Dedifferentiated amniotic fluid mesenchymal stem cell (primary cell): Measurements from ENCODE around the gene XXYLT1.
"Not testable (repeated sequence)": the region's sequence is repeated elsewhere in the genome, so short reads cannot be mapped to it uniquely, and the experiment has no call there.

ENCODE experiments used
- DNase-seq: peaks from one replicate; pipeline ENCODE4 v3.0.0-alpha.2; 2016; ENCODE audit errors: extremely low spot score

XXYLT1 gene, protein sequence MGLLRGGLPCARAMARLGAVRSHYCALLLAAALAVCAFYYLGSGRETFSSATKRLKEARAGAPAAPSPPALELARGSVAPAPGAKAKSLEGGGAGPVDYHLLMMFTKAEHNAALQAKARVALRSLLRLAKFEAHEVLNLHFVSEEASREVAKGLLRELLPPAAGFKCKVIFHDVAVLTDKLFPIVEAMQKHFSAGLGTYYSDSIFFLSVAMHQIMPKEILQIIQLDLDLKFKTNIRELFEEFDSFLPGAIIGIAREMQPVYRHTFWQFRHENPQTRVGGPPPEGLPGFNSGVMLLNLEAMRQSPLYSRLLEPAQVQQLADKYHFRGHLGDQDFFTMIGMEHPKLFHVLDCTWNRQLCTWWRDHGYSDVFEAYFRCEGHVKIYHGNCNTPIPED

DNA sequence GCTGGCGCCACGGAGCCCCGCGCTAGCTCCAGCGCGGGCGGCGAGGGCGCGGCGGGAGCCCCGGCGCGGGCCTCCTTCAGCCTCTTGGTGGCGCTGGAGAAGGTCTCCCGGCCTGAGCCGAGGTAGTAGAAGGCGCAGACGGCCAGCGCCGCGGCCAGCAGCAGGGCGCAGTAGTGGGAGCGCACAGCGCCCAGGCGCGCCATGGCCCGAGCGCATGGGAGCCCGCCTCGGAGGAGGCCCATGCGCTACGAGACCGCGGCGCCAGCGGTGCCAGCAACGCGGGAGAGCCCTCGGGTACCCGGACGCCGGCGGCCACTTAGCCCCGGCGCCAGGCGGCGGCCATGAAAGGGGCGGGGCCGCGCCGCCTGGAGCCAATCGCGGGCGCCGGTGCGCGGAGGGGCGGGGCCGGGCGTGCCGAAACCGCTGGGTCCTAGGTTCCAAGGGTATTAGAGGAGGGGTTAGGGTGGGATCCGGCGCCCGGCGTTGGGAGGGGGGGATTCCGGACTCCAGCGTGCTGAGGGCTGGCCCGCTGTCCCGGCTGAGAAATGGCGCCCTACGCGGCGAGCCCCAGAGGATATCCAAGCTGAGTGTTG, at the start of gene XXYLT1:
Gene XXYLT1 (minus strand): TSS at position 343 of the 593 bp plus-strand sequence. CDS start 101 bp downstream, at position 242.
- peak; percentile 70 for DNase-seq

DNA sequence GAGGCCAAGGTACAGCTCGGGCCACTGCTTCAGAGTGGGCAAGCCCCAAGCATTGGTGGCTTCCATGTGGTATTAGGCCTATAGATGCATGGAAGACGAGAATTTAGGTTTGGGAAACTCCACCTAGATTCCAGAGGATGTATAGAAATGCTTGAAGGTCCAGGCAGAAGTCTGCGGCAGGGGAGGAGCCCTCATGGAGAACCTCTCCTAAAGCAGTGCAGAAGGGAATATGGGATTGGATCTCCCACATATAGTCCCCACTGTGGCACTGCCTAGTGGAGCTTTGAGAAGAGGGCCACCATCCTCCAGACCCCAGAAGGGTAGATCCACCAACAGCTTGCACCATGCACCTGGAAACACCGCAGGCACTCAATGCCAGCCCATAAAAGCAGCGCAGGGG, 48.1 kb upstream of the XXYLT1 start:
- no peak for DNase-seq

DNA sequence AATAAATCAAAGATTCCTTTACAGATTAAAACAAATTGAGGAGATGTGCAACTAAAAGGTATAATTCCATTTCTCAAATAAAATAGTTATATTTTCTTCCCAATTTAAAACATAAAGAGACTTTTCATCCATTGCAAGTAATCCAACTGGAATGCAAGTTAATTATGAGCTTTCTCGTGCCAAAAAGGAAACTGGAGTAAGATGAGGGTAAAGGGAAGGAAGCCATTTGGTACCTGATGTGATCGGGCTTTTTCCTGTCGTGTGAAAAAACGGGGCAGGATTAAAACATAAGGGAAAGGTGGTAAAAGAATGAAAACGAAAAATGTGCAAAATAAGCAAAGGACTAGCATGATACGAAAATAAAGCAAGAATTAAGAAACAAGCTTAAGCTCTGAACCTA, 41.8 kb upstream of the XXYLT1 start:
- no peak for DNase-seq

DNA sequence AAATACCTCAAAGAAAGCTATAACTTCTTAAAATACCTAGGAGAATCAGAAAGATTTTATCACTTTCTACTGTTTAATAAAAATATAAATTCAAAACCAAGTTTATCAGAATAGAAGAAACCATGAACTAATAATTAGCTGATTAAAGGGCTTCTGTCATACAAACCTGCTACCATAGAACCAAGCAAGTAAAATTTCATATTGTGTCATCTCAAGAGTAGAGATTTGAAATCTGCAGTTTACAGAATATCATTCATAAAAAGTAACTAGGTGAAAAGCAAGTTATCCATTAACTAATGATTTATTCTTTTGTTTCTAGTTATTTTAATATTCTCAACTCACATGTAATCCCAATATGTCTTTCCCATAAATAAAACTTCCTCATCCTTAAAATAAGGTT, 36.8 kb upstream of the XXYLT1 start:
- no peak for DNase-seq

DNA sequence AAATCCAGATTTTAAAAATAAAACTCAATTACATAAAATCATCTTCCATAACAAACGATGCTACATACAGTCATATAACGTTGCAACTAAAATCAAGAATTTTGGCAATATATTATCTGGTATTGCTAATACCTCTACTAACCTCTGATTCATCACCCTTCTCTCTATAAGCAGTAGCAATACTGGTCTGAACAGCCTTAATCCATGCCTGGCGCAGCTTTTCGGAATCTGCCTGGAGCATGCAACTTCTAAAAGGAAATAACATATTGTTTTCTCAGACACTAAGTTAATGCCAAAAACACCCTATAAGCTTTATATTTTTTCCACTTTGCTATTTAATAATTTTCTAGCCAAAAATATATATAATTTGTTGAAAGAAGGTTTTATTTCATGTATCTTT, 35.4 kb upstream of the XXYLT1 start:
- DNase-seq = no peak

DNA sequence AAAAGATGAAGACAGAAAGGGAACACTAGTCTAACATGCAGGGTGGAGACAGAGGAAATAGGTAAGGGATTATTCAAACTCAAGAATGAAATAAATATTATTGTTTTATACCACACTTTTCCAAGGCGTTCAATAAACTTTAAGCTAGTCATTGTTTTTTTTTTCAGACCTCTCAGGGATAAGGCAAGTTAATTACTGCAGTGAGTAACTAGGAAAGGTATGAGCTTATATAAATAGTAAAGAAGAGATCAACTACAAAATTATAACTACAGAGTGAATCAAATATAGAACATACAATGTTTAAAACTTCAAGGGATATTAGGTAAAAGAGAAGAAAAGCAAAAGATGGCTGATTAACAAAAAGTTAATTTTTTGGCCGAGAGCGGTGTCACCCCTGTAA, 31.5 kb upstream of the XXYLT1 start:
- no peak for DNase-seq

DNA sequence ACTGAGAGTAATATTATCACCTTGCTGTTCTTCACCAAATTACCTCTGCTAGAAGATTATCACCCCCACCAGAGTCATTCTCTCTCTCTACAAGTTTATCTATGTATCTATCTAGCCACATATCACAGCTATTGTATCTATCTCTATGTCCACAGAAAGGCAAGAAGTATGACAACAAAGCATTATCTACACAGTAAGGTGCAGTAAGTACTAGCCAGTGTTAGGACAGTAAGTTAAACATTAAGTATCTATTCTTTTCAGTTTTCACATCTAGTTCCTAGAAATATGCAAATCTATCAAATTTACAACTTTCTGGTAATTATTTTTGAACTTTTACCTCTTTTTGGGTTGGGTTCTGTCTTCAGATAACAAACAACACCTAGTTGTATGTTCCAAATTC, 26.5 kb upstream of the XXYLT1 start:
- no peak for DNase-seq

DNA sequence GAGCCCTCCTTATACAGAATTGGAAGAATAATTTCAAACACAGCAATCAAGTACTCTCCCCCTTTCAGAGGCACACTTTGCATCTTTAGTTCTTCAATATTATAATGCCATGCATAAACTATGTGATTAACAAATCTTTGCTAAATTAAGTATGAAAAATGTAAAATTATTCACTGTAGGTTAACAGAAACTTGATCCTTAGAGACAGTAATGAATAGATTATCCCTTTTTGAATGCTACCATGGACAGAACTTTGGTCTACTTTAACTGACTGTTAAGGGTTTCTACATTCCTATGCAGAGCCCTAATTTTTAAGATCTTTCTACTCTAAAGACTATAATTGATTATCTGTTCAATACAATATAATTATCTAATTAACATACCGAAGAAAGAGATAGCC, 25.7 kb upstream of the XXYLT1 start:
- DNase-seq = no peak

DNA sequence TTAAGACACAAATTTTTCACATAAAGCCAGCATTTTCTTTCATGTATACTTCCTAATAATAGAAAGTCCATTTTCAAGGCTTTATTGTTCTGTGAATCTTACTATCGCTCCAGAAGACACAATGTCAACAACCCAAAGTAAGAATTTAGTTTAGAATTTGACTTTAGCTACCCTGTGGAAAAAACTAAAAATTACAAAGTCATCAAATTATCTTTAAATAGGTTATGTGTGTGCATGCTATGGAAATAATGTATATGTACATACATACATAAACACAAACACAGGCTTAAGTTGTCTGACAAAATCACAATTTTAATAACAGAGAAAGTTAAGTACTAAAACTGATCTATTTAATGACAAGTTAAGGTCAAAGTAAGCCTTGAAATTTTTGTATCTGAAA, 20.2 kb upstream of the XXYLT1 start:
- no peak for DNase-seq

DNA sequence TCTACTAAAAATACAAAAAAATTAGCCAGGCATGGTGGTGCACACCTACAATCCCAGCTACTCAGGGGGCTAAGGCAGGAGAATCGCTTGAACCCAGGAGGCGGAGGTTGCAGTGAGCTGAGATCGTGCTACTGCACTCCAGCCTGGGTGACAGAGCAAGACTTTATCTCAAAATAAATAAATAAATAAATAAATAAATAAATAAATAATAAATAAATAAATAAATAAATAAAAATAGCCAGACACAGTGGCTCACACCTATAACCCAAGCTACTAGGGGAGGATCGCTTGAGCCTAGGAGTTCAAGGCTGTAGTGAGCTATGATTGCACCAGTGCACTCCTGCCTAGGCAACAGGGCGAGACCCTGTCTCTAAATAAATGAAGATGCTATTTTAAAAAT, 19.7 kb upstream of the XXYLT1 start:
- DNase-seq = not testable (repeated sequence)

DNA sequence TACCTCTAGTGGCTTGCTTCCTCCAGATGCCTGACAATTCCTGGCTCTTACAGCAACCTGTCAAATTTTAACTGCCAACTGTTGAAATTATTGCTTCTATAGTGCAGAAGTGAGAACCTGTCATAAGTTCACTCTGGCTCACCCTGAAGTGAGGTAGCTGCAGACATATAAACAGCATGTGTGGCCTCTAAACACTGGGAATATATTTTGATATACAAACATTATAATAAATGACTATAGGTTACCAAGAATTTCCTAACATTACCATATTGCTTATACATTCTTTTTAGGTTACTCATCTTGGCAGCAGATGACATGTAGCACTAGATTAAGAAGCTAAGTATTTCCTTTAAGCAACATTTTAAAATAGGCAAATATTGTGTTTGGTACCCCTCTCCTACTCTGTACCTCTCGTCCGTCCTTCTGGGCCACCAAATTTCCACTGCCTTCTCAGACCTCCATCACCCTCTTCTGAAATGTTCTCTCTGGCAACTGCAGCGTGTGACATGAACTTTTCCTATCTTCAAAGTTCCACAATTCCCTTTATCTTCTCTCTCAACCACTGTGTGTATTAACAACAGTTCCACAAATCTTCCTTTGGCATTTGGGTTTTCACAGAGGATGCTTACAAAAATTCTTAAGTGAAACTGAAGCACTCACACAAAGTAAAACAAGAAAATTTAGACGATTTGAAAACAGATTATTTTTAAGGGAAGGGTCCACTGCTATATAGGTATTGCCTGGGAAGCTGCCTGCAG, 15.3 kb upstream of the XXYLT1 start:
- peak; percentile 31 for DNase-seq

DNA sequence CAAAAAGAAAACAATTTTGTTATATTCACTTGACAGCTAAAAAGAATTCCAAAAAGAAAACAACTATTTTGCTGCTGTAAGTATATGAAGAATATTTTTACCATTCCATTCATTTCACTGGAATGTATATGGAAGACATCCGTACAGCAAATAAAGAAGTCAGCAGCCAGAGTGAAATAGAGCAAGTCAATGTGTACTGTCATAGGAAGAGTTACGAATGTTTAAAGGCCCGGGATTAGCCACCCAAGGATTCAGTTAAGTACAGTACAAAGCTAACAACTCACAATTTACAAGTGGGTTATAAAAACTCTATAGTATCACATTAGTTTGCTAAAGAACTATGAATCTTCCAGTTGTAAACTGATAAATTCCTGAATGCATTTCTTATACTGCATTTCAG, 14.4 kb upstream of the XXYLT1 start:
- no peak for DNase-seq

DNA sequence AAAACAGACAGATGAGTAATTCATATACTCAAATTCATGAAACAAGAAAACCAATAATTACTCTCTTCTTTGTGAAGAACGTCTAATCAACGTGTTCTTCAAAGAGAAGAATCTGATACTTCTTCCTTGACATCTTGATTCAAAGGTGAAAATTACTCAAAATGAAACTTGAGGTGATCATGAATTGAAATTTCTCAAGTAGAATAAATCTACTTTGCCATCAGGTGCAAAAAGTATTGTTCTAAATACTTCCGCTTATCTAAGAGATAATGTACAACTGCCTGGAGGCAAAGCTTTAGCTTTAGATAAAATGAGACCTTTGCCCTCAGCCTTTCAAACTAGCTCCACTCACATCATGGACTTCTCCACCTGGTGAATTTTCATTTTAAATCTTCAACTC, 13.9 kb upstream of the XXYLT1 start:
- no peak for DNase-seq

DNA sequence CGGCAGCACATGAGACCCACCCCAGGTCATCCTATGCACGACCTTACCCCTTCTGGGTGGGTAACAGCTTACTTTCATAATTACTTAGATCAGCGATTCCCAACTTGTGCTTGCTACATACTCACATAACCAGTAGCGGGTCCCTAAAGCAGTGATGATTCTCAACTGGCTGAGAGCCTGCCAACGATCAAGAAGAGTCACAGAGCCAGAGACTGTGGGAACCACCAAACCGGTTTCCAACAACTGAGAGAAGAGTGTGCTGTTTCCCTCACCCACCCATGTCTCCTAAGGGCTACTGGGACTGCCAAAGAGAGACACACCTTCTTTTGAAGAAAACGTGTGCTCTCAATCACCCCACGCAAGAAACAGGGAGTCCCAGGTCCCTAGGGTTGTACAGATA, 12.0 kb upstream of the XXYLT1 start:
- no peak for DNase-seq

DNA sequence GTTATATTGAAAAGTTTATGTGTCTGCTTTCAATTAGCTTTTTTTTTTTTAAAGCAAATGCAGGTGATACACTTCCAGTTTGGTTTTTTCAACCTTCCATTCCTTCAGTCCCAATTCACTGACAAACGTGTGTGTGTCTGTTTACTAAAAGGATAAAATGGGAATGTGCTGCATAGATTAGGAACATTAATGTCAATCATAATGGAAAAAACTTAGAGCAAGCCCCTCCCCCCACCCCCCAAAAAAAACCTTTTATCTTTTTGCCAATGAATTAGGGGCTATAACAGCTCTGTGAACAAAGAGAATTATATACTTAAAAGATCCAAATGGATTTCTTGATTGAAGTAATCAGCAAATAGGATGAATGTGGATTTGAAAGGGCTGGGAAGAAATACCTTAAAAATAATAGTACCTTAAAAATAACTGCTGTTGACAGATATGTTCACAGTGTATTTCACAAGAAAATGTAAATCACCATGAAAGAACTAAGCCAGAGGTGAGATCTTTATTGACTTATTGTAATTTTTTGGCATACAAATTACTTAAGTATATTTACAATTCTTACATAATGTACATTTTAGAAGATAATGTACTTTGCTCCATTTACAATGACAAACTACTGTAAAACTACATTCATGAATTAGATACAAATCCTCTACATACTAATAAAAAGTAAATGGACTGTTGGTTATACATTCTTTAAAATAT, 3.5 kb upstream of the XXYLT1 start:
- no peak for DNase-seq

DNA sequence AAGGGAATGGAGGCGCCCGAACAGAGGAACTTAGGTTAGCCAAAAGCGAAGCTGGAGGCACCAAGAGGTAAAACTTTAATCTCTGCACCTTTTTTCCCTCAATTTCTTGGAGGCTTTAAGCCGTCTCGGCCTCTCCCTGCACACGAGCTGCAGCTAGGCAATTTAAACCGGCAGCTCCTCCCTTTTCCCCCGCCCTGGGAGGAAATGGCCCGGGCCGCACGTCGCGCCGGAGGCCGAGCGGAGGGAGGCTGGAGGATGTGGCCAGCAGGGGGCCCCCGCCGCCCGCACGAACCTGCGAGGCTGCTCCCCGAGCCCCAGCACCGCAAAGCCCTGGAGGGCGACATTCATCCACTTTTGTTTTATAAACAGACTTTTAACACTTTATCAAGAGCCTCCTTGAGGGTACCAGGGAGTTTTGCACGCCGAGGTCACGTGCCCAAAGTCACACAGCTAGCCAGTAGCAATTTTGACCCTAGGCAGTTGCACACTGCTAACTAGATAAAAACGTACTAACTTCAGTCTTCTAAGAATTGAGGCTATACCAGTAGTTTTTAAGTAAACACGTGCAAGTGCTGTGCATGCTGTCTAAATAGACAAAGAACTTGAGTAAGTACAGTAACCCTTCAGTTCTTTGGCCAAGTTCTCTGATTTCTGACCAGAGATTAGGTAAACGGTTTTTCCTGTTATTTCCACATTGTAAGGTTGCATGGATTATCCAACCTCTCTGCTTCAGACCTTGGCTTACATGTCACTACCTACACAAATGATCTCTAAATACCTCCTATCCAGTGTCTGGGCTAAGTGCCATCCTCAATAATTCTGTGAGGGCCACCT, 668 bp upstream of the XXYLT1 start:
- peak; percentile 84 for DNase-seq

DNA sequence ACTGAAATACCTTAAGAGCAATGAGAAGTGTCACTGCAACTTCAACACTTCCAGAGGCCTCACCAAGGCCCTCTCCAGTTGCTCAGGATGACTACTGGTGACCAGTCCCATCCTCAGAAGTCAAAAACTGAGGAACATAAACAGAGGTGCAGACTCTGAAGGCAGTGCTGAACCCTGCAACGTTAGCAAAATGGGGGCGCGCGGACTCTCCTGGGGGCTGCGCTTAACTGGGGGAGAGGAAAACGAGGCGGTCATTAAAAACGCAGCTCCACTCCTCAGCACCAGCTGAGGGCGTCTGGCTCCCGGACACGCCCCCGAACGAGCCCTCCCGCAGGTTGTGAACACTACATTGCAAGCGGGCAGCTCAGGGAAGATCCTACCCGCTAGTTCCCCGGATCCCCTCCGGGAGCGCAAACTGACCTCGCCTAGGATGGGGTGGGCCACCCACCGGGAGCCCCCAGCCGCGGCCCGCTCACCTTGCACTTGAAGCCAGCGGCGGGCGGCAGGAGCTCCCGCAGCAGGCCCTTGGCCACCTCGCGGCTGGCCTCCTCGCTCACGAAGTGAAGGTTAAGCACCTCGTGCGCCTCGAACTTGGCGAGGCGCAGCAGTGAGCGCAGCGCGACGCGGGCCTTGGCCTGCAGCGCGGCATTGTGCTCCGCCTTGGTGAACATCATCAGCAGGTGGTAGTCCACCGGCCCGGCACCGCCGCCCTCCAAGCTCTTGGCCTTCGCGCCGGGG, 711 bp downstream of the XXYLT1 start:
- no peak for DNase-seq

DNA sequence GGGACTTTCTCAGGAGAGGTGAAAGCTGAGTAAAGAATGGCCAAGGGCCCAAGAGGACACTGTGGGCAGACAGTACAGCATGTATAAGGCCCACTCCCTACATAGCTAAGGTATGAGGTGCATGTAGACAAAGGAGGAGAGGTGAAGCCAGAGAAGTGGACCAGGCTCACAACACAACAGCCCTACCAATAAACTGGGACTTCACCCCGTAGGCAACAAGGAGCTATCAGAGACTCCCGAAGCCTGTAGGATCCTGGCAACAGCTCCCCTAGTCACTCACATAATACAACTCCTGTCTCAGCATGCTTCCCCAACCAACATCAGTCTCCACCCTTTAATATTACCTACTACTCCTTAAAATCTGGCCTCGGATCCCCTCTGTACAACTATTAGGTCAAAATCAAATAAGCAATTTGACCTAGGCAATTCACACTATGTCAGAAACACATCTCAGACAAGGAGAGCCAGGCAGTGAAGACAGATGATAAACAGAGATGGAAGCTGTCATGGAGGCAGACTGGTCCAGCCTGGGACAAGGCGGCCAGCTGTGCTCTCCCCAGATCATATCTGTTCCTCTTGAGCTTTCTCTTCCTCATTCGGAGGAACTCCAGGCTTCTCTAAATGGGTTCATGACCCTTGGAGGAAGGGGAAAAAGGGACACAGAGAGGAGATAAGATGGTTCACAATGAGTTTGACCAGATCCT, 1.4 kb downstream of the XXYLT1 start:
- DNase-seq = no peak

DNA sequence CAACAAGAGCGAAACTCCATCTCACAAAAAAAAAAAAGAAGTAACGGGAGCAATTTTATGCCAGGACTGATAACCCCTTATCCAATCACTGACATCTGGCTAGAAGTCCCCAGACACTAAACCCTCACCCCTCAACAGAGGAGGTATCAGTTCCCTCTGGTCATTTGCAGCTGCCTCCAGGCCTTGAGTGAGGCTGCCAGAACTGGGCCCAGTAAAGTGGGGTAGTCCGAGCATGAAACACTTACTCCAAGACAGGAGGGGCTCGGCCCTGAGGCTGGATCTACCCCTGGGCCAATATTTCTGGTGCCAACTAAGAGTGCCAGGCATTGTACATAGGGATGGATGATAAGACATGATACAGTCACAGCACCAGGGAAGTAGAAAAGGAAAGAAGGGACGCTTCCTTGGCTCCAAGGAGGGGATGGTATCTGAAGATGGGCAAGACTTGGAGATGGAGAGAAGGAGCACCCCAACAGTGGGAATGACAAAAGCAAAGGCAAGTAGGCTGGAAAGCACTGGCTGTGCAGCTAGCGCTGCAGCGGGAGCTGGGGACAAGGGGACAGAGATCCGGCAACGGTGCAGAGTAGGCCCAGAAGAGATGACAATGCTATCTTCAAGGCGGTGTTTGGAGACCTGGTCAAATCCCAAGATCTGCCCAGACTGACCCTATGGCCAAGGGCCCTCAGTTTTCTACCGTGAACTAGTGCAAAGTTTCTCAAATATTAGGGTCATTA, 2.2 kb downstream of the XXYLT1 start:
- no peak for DNase-seq
